Measurements from ENCODE around the gene NFIA. TPM values are rescaled to one million over a fixed set of nuclear protein-coding genes. Genes with fewer than 3 reads are reported as not detected.

Gene NFIA
- total and polyA plus RNA-seq, 10 of the 15 experiments (the other 5 are each of a cell fraction or from before 2014, with no cell fraction given) = 0.10 to 0.16 TPM; not detected in 8

DNA sequence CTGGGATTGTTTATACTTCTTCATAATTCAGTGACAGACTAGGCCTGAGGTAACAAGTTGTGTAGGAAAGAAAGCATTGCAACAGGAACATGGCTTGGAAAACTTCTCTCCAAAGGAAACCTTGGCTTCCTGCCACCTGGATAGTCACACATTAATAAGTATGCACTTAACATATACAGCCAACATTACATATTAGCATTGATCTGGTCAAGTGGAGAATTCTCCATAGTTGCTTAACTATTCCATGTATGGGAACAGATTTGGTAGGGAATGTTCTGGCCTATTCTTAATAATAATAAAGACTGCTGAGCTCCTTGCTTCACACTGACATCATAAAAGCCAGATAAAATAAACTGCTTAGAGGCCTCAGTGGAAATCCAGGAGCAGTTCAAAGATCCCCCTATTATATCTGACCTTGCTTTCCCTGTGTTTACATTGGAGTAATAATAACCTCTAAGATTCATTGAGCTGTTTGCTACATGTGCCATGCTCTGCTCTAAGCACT, 27.2 kb upstream of the NFIA start:
- ChIA-PET POLR2A (no interaction called here), CTCF (interaction anchor here (1.2 to 1.5 kb wide), 2 partner anchors 10 to 12 kb away, joined by 3 read pairs; no protein-coding TSS in a partner anchor), RAD21 (ENCODE audit: unreplicated experiment) (interaction anchor here (1.2 kb wide), 1 partner anchor 9 kb away, joined by 3 read pairs; no protein-coding TSS in a partner anchor), SMC1A (ENCODE audit: uncharacterized antibody, unreplicated experiment) (no interaction called here)
- H3K79me2 ChIP-seq (ENCODE audit: control insufficient read depth, insufficient read depth, low read length) = no peaks in the 10 kb centered on the region
- H3K4me3 ChIP-seq = no peak overlapping the region
- BruUV-seq (replicated peaks) = no TSS peak
- FAIRE-seq = no peak
- DNase-seq (ENCODE audit: low read depth, low spot score) = no peak
- H3K27ac ChIP-seq (ENCODE audit: control insufficient read depth, insufficient read depth) = no peak overlapping the region
- no peak overlapping the region for H3K4me2 ChIP-seq (ENCODE audit: control insufficient read depth, insufficient read depth)
- TF ChIP-seq MYC (IDR thresholded peaks at IDR 0.05; ENCODE audit: insufficient read depth, insufficient read length, insufficient replicate concordance, low read length, severe bottlenecking) = no peak
- no peak for TF ChIP-seq IRF4 (IDR thresholded peaks at IDR 0.05; ENCODE audit: low read depth, low read length)
- TF ChIP-seq HCFC1 (IDR thresholded peaks at IDR 0.05; ENCODE audit: low read length) = no peak
- TF ChIP-seq NR2C2 (IDR thresholded peaks at IDR 0.05; ENCODE audit: borderline replicate concordance, control insufficient read depth, insufficient read length, low read depth) = no peak
- TF ChIP-seq RELA (IDR thresholded peaks at IDR 0.05; ENCODE audit: borderline replicate concordance, partially characterized antibody) = no peak
- TF ChIP-seq TBL1XR1 (IDR thresholded peaks at IDR 0.05; ENCODE audit: low read depth, low read length) = no peak
- TF ChIP-seq FOS (IDR thresholded peaks at IDR 0.05; ENCODE audit: borderline replicate concordance, extremely low read depth, insufficient read length) = no peak
- no peak for TF ChIP-seq MYB (IDR thresholded peaks at IDR 0.05; ENCODE audit: borderline replicate concordance, low read depth, low read length)
- no peak for TF ChIP-seq ZZZ3 (IDR thresholded peaks at IDR 0.05; ENCODE audit: control insufficient read depth, insufficient read length, low read depth)
- TF ChIP-seq, protein P1, sequence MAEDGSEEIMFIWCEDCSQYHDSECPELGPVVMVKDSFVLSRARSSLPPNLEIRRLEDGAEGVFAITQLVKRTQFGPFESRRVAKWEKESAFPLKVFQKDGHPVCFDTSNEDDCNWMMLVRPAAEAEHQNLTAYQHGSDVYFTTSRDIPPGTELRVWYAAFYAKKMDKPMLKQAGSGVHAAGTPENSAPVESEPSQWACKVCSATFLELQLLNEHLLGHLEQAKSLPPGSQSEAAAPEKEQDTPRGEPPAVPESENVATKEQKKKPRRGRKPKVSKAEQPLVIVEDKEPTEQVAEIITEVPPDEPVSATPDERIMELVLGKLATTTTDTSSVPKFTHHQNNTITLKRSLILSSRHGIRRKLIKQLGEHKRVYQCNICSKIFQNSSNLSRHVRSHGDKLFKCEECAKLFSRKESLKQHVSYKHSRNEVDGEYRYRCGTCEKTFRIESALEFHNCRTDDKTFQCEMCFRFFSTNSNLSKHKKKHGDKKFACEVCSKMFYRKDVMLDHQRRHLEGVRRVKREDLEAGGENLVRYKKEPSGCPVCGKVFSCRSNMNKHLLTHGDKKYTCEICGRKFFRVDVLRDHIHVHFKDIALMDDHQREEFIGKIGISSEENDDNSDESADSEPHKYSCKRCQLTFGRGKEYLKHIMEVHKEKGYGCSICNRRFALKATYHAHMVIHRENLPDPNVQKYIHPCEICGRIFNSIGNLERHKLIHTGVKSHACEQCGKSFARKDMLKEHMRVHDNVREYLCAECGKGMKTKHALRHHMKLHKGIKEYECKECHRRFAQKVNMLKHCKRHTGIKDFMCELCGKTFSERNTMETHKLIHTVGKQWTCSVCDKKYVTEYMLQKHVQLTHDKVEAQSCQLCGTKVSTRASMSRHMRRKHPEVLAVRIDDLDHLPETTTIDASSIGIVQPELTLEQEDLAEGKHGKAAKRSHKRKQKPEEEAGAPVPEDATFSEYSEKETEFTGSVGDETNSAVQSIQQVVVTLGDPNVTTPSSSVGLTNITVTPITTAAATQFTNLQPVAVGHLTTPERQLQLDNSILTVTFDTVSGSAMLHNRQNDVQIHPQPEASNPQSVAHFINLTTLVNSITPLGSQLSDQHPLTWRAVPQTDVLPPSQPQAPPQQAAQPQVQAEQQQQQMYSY (CRISPR knock-in tag; IDR thresholded peaks at IDR 0.05) = no peak
- no peak for TF ChIP-seq ZNF217 (IDR thresholded peaks at IDR 0.05)
- TF ChIP-seq KLF5 (IDR thresholded peaks at IDR 0.05; ENCODE audit: partially characterized antibody) = no peak
- no peak for TF ChIP-seq MEF2B (IDR thresholded peaks at IDR 0.05; ENCODE audit: partially characterized antibody, poor library complexity, severe bottlenecking)
- TF ChIP-seq, protein P2, sequence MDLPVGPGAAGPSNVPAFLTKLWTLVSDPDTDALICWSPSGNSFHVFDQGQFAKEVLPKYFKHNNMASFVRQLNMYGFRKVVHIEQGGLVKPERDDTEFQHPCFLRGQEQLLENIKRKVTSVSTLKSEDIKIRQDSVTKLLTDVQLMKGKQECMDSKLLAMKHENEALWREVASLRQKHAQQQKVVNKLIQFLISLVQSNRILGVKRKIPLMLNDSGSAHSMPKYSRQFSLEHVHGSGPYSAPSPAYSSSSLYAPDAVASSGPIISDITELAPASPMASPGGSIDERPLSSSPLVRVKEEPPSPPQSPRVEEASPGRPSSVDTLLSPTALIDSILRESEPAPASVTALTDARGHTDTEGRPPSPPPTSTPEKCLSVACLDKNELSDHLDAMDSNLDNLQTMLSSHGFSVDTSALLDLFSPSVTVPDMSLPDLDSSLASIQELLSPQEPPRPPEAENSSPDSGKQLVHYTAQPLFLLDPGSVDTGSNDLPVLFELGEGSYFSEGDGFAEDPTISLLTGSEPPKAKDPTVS (IDR thresholded peaks at IDR 0.05; ENCODE audit: low read depth, low read length) = no peak
- no peak for TF ChIP-seq SKIL (IDR thresholded peaks at IDR 0.05; ENCODE audit: low read depth, poor library complexity, severe bottlenecking)
- in situ Hi-C loops (cut with MboI) (no loop called here), intact Hi-C loops (cut with micrococcal nuclease; ENCODE audit: unreplicated experiment) (no loop called here)
- no peak overlapping the region for H2AFZ ChIP-seq (ENCODE audit: control insufficient read depth, low read depth, low read length)
- H3K36me3 ChIP-seq (ENCODE audit: control insufficient read depth in 2 of 2, insufficient read depth in 2 of 2, low read length in 1 of 2) = no peaks in the 10 kb centered on the region
- H3K27me3 ChIP-seq (replicated peaks in 1 of 2; ENCODE audit: control insufficient read depth in 2 of 2, insufficient read depth in 2 of 2, low read length in 1 of 2) = peaks cover 6 to 32% of the 10 kb centered on the region in 2 experiments
- no peaks in the 10 kb centered on the region for H3K4me1 ChIP-seq (ENCODE audit: control insufficient read depth, insufficient read depth, low read length)
- H4K20me1 ChIP-seq (ENCODE audit: control insufficient read depth, insufficient read depth) = no peaks in the 10 kb centered on the region
- H3K9me3 ChIP-seq (replicated peaks; ENCODE audit: control insufficient read depth, insufficient read depth, low read length) = no peaks in the 10 kb centered on the region; the same call in 1 of the 3 replicates
- no peak for ATAC-seq
- H3K9ac ChIP-seq (ENCODE audit: control insufficient read depth, insufficient read depth, low read length) = no peak overlapping the region

Measured in GM12878 (cell line).